Fibroblast of skin of abdomen (primary cell): ENCODE data around the gene MYL5.
"Not testable (repeated sequence)": the region's sequence is repeated elsewhere in the genome, so short reads cannot be mapped to it uniquely, and the experiment has no call there.

Source experiments
- DNase-seq: peaks from one replicate; pipeline ENCODE4 v3.0.0-alpha.2; 2013

The MYL5 gene

DNA sequence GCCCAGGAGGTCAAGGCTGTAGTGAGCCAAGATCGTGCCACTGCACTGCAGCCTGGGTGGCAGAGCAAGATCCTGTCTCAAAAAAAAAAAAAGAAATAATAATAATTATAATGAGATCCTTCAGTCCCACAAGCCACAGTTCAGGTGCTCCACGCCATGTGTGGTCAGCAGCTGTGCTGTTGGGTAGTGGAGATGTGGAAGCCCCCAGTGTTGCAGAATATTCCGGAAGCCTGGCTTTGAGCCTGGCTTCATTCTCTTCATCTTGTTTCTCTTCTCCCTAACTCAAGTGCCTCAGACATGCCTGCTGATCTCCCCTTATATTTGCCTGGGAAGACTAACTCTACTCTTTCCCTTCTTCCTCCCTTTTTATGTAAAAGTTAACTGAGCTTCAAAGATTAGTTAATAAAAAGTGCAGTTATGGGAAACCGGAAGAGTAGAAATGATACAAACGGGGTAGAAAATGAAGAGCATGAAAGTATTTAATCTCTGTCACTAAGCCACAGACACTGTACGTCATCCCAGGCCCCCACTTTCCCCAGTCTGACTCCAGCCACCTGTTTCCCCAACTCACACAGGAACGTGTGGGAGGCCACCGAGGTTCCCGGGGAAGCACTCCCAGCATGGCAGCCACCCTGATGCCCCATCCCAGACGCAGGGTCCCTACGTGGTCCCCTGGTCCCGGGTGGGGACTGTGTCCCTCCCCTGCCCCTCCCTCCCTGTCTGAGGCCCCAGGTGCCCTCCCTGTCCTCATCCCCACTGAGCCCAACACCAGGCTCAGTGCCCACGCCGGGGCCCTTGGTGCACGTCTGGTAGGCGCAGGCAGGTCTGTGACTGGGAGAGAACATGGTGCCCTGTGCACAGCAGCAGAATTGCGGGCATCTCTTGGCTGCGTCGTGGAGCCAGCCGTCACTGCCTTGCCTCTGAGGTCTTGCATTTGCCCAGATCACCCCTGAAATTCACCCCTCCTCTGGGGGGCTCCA lies 55.3 kb downstream of the MYL5 start:
- no peak for DNase-seq

DNA sequence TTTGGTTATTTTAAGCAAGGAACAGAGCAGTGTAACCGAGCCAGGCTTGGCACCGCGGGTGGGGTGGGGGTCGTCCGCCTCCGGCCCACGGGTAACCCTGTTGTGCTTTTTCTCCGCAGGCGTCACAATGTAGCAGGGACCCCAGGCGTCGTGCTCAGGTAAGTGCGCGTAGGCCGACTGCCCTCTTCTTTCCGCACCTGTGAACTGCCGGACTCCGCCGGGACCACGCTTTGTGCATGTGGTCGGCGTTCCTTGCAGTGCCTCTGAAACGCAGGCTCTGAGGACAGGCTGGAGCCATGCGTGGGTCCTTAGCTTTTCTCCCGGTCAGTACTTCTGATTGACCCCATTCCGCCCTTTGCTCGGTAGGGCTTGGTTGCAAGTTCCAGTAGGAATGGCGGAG lies 56.2 kb downstream of the MYL5 start:
- no peak for DNase-seq

DNA sequence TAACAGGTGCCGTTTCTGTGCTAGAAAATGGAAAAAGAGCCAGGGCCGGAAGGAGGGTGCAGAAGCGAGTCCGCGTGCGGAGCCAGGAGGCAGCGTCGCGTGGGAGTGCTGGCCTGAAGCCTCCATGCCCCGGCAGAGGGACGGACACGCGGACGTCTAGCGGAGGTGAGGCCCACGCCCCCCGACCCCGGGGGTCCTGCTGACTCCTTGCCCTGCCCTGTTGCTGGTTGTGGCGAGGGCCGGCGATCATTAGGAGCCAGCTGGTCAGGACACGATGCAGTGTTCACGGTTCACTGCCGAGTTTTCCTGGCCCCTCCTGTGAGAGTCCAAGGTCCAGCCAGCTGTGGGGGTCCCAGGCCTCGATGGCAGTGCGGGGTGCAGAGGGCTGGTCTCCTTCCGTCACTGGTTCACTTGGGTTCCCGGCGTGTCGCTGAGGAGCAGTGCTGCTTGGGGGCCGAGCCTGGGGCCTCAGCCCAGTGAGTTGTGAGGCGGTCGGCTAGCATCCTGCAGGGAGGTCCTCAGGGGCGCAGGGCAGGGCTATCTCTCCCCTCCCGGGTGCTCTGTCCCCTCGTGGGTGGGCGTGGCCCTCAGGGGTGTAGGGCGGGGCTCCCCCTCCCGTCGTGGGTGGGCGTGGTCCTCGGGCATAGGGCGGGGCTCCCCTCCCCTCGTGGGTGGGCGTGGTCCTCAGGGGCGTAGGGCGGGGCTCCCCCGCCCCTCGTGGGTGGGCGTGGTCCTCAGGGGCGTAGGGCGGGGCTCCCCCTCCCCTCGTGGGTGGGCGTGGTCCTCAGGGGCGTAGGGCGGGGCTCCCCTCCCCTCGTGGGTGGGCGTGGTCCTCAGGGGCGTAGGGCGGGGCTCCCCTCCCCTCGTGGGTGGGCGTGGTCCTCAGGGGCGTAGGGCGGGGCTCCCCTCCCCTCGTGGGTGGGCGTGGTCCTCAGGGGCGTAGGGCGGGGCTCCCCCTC lies 56.9 kb downstream of the MYL5 start:
- not testable (repeated sequence) for DNase-seq
